ENCODE measurements around the gene SRPK2. TPM values are rescaled to one million over a fixed set of nuclear protein-coding genes. Genes with fewer than 3 reads are reported as not detected.

Gene SRPK2
- total RNA-seq, 3 donors from 2014 or later: 44.6 to 68.2 (median 60.6) TPM

DNA sequence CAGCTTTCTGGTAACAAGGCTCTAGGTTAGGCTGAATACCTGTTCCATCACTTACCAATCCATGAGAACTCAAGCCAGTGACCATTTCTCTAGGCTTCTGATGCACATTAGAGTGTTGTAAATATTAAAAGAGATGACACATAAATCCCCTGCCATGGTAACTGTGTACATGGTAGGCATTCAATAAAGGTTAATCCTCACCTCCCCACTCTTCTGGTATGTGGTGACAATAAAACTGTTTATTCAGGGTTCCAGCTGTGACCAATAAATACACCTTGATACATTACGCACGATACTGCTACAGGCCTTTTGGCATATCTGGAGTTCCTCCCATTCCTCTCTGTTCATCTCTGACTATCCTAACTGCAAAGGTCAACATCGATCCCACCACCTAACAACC lies 171.9 kb downstream of the SRPK2 start:
- Histone ChIP-seq H3K27ac (no peak overlapping the region), H3K9me3 (no peaks in the 10 kb centered on the region), H3K4me3 (no peak overlapping the region), H3K4me1 (peaks cover 0 to 5% of the 10 kb centered on the region in 2 donors), H3K36me3 (no peaks in the 10 kb centered on the region), H3K27me3 (no peaks in the 10 kb centered on the region)
- no peak for DNase-seq (ENCODE audit: low spot score in 2 of 2)
- TF ChIP-seq POLR2AphosphoS5 (IDR thresholded peaks at IDR 0.05) (no peak), POLR2A (IDR thresholded peaks at IDR 0.05) (no peak), CTCF (IDR thresholded peaks at IDR 0.05) (no peak)
- intact Hi-C loops (cut with DNase I; ENCODE audit: low total_unique reads): no loop called here

DNA sequence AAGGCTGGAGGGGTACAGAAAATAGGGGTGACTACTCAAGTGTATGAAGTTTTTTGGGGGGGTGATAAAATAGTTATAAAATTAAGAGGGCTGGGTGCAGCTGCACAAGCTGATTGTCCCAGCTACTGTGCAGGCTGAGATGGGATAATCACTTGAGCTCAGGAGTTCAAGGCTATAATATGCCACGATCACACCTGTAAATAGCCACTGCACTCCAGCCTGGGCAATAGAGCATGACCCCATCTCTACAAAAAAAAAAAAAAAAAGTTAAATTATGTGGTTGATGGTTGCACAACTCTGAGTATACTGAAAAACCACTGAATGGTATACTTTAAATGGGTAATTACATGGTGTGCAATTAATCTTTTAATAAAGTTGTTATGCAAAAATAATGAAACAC lies 172.9 kb downstream of the SRPK2 start:
- Histone ChIP-seq H3K4me1 (peaks cover 0 to 5% of the 10 kb centered on the region in 2 donors), H3K36me3 (no peaks in the 10 kb centered on the region), H3K9me3 (no peaks in the 10 kb centered on the region), H3K27me3 (no peaks in the 10 kb centered on the region), H3K27ac (no peak overlapping the region), H3K4me3 (no peak overlapping the region)
- intact Hi-C loops (cut with DNase I; ENCODE audit: low total_unique reads): no loop called here
- TF ChIP-seq POLR2AphosphoS5 (IDR thresholded peaks at IDR 0.05): no peak
- TF ChIP-seq POLR2A (IDR thresholded peaks at IDR 0.05): no peak
- no peak for TF ChIP-seq CTCF (IDR thresholded peaks at IDR 0.05)
- DNase-seq (ENCODE audit: low spot score in 2 of 2): no peak

DNA sequence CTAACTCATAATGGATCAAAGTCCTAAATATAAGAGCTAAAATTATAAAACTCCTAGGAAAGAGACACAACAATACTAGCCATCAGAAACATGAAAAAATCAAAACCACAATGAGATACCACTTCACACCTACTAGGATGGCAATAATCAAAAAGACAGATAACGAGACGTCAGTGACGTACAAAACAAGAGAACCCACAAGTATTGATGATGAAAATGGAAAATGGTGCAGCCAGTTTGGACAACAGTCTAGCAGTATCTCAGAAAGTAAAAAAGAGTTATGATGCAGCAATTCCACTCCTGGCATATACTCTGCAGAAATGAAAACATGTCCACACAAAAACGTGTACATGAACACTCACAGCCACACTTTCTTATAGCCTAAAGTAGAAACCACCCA lies 173.5 kb downstream of the SRPK2 start:
- H3K4me3 ChIP-seq: no peak overlapping the region
- no peak for DNase-seq (ENCODE audit: low spot score in 2 of 2)
- no peak overlapping the region for H3K27ac ChIP-seq
- intact Hi-C loops (cut with DNase I; ENCODE audit: low total_unique reads): no loop called here
- peaks cover 0 to 5% of the 10 kb centered on the region in 2 donors for H3K4me1 ChIP-seq
- no peaks in the 10 kb centered on the region for H3K27me3 ChIP-seq
- H3K9me3 ChIP-seq: no peaks in the 10 kb centered on the region
- H3K36me3 ChIP-seq: no peaks in the 10 kb centered on the region
- TF ChIP-seq POLR2AphosphoS5 (IDR thresholded peaks at IDR 0.05) (no peak), POLR2A (IDR thresholded peaks at IDR 0.05) (no peak), CTCF (IDR thresholded peaks at IDR 0.05) (no peak)

DNA sequence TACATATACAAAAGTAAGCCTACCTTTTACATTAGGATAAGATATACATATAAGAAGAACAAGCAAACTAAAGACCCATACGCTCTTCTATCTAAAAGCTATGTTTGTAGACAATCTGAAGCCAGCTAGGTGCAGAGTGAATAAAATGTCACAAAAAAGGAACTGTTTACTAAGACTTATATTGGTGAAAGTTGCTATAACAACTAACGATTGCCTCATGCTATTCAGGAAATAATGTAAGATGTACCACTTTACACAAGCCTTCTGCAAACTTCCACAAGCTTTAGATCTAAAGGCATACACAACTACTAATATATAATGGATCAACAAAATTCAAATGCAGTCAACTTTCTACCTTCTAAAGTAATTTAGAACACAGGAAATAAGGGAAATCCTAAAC lies 175.1 kb downstream of the SRPK2 start:
- DNase-seq (ENCODE audit: low spot score in 2 of 2): no peak
- H3K27ac ChIP-seq: no peak overlapping the region
- H3K4me1 ChIP-seq: peaks cover 0 to 5% of the 10 kb centered on the region in 2 donors
- TF ChIP-seq POLR2AphosphoS5 (IDR thresholded peaks at IDR 0.05): no peak
- TF ChIP-seq POLR2A (IDR thresholded peaks at IDR 0.05): no peak
- TF ChIP-seq CTCF (IDR thresholded peaks at IDR 0.05): no peak
- intact Hi-C loops (cut with DNase I; ENCODE audit: low total_unique reads): no loop called here
- H3K4me3 ChIP-seq: no peak overlapping the region
- H3K27me3 ChIP-seq: no peaks in the 10 kb centered on the region
- no peaks in the 10 kb centered on the region for H3K36me3 ChIP-seq
- no peaks in the 10 kb centered on the region for H3K9me3 ChIP-seq

DNA sequence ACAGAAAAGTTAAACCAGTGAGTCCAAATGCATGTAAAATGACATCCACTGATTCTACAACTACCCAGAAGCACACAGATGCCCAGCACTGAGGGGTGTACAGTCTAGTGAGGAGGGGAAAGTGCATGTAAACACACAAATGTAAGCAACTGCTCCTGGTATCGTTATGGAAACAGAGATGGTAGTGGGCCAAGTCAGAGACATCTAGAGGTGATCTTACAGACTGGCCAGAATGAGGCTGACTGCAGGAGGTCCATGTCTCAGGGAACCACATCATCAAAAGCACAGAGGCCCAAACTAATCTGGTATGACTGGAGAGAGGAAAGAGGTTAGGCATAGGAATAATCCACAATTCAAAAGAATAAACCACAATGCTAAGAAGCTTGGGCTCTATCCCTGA lies 176.5 kb downstream of the SRPK2 start:
- H3K27ac ChIP-seq: no peak overlapping the region
- no peaks in the 10 kb centered on the region for H3K36me3 ChIP-seq
- no peak overlapping the region for H3K4me3 ChIP-seq
- no peak for DNase-seq (ENCODE audit: low spot score in 2 of 2)
- no peaks in the 10 kb centered on the region for H3K4me1 ChIP-seq
- TF ChIP-seq POLR2A (IDR thresholded peaks at IDR 0.05): no peak
- TF ChIP-seq POLR2AphosphoS5 (IDR thresholded peaks at IDR 0.05): no peak
- no peak for TF ChIP-seq CTCF (IDR thresholded peaks at IDR 0.05)
- H3K9me3 ChIP-seq: no peaks in the 10 kb centered on the region
- H3K27me3 ChIP-seq: no peaks in the 10 kb centered on the region
- intact Hi-C loops (cut with DNase I; ENCODE audit: low total_unique reads): no loop called here

Data from breast epithelium (tissue), 4 donors.